Activated CD8-positive, alpha-beta memory T cell treated with anti-CD3 and anti-CD28 coated beads, Interleukin-2, amount 50 U/mL, for 1 hour (primary cell): Measurements from ENCODE around the gene MRPL33.

Experiments used
- DNase-seq: peaks from one replicate; pipeline ENCODE4 v3.0.0-alpha.2; 2020; ENCODE audit errors: extremely low read depth

The MRPL33 gene

DNA sequence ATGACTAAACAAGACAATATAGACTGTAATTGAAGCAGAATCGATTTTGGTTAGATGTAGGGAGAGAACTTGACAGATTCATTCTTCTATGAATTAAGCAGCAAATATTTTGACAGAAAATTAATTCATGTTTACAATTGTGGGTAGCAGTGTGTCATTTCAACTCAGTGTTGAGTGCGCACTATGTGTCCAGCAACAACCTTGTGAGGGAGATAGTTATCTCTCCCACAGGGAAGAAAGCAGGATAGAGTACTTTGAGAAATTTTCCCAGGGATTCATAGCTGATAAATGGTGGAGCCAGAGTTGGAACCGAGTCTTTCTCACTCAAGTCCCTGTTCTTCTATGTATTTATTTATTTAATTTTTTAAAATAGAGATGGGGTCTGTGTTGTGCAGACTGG, 5.2 kb downstream of the MRPL33 start:
- no peak for DNase-seq

DNA sequence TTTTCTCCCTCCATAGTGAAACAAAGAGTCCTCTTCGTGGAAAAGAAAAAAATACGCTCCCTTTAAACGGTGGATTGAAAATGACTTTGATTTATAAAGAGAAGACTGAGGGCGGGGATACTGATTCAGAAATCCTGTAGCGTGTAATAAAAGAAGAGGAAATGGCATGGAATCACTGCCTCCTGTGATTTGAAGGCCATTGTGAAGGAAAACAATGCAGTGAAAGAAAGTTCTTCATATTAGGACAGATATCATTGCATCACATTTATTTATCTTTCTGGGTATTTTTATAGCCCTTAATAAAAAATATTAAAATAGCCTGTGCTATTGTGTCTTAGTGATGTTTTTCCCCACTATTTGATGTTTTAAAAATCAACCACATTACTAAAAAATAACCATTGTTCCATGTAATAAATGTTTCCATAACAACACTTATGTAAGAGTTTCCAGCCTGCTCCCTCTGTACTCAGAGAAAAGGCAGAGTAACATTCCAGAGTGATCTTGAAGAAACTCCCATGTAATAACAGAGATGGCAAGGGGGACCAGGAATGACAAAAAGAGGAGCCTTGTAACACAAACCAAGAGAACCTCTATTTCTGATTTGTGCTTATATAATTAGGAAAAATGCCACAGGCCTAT, 8.0 kb downstream of the MRPL33 start:
- no peak for DNase-seq

- no peak for DNase-seq
Observed at GRCh38 chr2:27781496-27781895, 10.0 kb downstream of the MRPL33 start.

GRCh38 chr2:27782701-27783100, 11.2 kb downstream of the MRPL33 start:
- DNase-seq, result no peak

GRCh38 chr2:27790796-27791195, 19.3 kb downstream of the MRPL33 start:
- DNase-seq, result no peak

DNA sequence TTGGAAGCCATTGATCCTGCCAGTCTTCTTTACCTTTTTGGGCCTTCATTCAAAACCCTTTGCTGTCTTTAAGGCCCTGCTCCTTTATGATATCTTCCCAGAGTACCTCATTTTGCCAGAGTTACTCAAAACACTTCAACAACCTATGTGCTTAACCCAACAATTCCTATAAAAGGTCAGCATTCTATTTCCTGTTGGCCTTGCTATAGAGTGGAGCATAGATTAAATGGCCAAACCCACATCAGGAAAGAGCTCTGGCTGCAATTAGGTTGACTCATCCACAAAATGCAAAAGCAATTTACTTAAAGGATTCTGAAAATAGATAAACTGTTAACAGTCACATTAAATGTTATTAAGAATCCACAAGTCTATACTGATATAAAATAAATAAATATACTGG, 21.2 kb downstream of the MRPL33 start:
- no peak for DNase-seq

GRCh38 chr2:27795093-27795834, 23.7 kb downstream of the MRPL33 start:
- DNase-seq, result no peak

DNA sequence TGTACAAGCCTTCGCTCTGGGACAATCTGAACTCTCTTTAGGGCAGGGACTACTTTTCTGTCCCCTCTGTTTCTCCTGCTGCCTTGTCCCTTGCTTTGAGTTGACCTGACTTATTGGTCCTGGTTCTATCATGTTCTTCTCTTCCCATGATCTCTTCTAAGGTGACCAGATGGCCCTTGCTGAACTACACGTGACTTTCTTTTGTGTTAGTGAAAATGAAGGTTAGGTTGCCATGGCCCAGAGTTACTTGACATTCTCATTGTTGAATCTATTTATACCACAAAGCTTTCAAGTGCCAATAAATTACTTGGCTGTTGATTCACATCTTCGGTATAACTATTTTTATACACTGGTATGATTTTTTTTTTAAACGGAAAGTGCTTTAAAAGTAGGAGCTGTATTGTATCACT, 24.4 kb downstream of the MRPL33 start:
- DNase-seq, result no peak

DNA sequence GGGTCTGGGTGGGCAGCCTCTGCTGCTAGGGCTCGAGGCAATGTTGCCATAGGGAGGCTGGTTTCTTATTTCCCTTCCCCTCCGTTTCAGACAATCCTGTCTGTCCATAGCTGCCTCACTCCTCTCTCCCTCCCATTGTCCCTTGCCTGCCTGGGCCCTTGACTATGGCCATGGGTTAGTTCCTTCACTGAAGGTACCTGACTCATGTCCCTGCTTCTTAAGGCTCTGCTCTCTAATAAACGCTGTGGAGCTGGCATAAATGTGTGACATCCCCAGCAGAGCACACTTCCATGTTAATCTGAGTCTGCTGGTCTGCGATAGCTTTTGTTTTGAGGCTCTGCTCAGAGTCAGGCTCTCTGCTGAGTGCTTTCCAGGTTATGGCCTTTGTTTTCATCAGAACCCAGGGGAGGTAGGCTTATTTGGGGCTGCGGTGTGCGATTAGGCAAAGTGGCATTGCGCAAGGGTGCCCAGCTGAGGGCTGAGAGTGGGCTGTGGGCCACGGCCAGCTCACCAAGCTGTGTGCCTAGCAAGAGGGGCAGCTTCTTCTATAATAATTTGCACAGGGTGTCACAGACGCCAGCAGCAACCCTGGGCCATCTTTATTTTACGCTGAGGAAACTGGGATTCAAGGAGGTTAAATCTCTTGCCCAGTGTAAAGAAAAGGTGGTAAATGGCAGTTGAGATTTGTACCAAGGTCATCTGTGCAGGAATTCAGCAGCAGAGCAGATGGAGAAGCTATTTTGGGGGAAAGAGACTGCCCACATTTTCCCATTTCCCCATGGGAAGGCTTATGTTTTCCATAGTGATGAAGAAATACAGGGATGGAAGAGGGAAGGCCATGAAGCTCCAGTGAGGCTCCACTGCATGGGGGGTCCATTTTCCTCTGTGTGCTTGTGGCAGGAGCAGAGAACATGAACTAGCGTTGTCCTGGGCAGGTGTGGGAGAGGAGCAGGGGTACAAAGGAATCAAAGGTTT, 25.6 kb downstream of the MRPL33 start:
- no peak for DNase-seq

DNA sequence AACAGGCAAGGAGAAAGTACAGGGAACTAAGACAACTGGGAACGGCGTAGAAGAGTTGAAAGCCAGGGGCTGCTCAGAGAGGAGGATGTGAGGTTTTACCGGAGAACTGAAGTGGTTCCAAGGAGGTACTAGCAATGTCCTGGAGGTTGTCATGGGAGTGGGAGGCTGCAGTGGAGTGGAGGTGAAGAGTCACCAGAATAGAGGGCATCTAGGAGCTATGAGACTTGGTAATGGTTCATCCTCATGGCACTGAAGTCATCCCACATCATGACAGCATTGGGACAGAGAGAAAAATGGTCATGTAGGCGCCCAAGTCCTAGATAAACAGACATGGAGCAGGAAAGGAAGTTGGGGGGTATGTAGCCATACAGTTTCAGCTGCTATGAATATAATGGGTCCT, 26.3 kb downstream of the MRPL33 start:
- no peak for DNase-seq

- no peak for DNase-seq
Observed at GRCh38 chr2:27798486-27798885, 27.0 kb downstream of the MRPL33 start.

GRCh38 chr2:27798948-27799645, 27.6 kb downstream of the MRPL33 start:
- DNase-seq, result no peak

GRCh38 chr2:27799646-27800010, 28.1 kb downstream of the MRPL33 start:
- no peak for DNase-seq

GRCh38 chr2:27800856-27801255, 29.3 kb downstream of the MRPL33 start:
- no peak for DNase-seq

- no peak for DNase-seq
Observed at GRCh38 chr2:27802547-27802946, 31.0 kb downstream of the MRPL33 start.

DNA sequence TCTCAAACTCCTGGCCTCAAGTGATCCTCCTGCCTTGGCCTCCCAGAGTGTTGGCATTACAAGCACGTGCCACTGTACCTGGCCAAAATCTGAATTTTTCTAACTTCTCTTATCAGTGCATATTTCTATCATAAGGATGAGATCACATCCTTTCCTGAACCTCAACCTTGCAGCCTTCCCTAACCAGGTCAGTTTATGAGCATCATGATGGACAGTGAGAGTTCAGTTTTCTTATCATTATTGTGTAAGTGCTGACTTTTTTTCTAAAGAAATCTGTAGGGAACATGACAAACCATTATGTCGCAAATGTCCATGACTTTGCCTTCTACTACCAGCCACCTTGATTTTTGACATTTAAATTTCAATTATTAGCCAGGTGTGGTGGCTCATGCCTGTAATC, 31.5 kb downstream of the MRPL33 start:
- DNase-seq, result no peak

DNA sequence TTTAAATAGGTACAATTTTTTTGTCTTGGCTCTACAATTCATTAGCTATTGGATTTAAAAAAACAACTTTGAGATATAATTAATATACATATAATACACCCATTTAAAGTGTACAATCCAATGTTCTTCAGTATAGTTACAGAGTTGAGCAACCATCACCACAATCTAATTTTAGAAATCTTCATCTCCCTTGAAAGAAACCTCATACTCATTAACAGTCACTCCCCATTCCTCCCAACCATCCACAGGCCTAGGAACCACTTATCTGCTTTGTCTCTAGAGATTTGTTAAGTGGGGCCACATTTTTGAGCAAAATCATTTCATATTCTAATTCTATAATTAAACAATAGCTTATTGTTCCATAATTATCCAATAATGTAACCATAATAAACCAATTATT, 32.6 kb downstream of the MRPL33 start:
- DNase-seq, result no peak

- DNase-seq, result no peak
Observed at GRCh38 chr2:27805180-27805579, 33.7 kb downstream of the MRPL33 start.

DNA sequence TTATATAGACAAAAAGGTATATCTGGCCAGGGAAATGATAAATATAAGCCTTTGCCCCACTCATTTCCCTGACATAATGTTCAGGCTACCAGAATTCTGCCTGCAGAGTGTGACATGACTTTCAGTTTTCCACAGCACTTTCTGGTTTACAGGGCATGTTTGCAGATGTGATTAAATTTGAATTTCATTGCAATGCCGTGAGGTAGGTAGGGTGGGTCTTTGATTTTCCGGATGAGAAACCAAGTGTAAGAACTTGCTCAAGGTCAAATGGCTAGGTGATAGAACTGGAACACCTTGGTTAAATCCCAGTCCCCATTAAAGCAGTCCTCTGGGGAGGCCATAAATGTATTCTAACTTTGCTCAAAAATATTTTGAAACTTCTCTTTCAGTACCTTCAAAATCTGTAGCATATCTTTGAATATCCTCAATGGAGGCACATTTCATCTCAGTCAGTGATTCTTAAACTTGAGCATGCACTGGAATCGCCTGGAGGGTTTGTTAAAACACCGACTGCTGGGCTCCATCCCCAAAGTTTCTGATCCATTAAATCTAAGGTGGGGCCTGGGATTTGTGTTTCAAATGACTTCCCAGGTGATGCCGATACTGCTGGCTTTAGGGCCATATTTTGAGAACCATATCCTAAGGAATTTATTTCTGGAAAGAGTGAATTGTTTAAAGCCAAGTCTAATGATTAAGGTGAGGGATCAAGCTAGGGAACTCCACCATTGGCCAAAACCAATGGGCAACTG, 35.0 kb downstream of the MRPL33 start:
- DNase-seq, result no peak

DNA sequence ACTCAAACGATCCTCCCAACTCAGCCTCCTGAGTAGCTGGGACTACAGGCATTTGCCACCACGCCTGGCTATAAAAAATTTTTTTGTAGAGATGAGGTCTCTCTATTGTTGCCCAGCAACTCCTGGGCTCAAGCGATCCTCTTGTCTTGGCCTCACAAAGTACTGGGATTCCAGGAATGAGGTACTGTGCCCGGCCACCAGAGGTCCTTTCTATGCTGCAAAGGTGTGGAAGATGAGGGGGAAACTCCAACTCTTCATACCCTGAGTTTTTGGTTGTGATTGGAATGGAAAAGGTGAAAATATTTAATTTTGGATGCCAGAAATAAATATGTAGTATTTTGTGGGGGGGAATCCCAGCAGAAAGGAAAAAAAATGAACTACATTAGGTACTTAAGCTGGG, 36.0 kb downstream of the MRPL33 start:
- DNase-seq, result no peak

DNA sequence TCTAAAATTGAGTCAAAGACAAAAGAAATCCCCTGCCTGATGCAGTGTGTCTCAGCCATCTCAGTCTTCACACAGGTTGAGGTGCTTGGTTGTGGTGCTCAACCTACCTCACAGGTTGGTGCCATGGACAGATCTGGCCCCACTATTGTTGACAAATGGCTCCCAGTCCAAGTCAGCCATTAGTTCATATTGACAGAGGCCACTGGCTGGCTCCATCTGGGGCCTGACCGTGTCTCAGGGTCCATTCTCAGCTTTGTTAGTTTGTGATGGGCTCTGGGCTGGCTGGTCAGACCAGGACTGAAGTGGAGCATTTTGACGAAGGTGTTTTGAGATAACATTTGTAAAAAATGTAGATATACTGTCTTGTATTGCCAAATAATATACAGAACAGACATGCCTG, 36.9 kb downstream of the MRPL33 start:
- DNase-seq, result no peak
